ENCODE measurements around the gene PRR19.

GRCh38 chr19:42317535-42317934 lies 15.6 kb downstream of the PRR19 start:
- TF ChIP-seq, protein P1, sequence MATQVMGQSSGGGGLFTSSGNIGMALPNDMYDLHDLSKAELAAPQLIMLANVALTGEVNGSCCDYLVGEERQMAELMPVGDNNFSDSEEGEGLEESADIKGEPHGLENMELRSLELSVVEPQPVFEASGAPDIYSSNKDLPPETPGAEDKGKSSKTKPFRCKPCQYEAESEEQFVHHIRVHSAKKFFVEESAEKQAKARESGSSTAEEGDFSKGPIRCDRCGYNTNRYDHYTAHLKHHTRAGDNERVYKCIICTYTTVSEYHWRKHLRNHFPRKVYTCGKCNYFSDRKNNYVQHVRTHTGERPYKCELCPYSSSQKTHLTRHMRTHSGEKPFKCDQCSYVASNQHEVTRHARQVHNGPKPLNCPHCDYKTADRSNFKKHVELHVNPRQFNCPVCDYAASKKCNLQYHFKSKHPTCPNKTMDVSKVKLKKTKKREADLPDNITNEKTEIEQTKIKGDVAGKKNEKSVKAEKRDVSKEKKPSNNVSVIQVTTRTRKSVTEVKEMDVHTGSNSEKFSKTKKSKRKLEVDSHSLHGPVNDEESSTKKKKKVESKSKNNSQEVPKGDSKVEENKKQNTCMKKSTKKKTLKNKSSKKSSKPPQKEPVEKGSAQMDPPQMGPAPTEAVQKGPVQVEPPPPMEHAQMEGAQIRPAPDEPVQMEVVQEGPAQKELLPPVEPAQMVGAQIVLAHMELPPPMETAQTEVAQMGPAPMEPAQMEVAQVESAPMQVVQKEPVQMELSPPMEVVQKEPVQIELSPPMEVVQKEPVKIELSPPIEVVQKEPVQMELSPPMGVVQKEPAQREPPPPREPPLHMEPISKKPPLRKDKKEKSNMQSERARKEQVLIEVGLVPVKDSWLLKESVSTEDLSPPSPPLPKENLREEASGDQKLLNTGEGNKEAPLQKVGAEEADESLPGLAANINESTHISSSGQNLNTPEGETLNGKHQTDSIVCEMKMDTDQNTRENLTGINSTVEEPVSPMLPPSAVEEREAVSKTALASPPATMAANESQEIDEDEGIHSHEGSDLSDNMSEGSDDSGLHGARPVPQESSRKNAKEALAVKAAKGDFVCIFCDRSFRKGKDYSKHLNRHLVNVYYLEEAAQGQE (IDR thresholded peaks at IDR 0.05) = no peak
- no peak for TF ChIP-seq CTCF (IDR thresholded peaks at IDR 0.05; ENCODE audit: low read depth, low read length, missing input control)
- TF ChIP-seq, protein P2, sequence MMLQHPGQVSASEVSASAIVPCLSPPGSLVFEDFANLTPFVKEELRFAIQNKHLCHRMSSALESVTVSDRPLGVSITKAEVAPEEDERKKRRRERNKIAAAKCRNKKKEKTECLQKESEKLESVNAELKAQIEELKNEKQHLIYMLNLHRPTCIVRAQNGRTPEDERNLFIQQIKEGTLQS (IDR thresholded peaks at IDR 0.05) = no peak
- no peak for TF ChIP-seq TAF1 (conservative IDR thresholded peaks at IDR 0.05)
- no peak for TF ChIP-seq FOXA1 (IDR thresholded peaks at IDR 0.05)
- no peak for TF ChIP-seq RAD21 (IDR thresholded peaks at IDR 0.05)
- TF ChIP-seq, protein P3, sequence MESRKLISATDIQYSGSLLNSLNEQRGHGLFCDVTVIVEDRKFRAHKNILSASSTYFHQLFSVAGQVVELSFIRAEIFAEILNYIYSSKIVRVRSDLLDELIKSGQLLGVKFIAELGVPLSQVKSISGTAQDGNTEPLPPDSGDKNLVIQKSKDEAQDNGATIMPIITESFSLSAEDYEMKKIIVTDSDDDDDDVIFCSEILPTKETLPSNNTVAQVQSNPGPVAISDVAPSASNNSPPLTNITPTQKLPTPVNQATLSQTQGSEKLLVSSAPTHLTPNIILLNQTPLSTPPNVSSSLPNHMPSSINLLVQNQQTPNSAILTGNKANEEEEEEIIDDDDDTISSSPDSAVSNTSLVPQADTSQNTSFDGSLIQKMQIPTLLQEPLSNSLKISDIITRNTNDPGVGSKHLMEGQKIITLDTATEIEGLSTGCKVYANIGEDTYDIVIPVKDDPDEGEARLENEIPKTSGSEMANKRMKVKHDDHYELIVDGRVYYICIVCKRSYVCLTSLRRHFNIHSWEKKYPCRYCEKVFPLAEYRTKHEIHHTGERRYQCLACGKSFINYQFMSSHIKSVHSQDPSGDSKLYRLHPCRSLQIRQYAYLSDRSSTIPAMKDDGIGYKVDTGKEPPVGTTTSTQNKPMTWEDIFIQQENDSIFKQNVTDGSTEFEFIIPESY (IDR thresholded peaks at IDR 0.05) = no peak
- no peak for TF ChIP-seq SP1 (IDR thresholded peaks at IDR 0.05)
- no peak for TF ChIP-seq GABPA (IDR thresholded peaks at IDR 0.05 in 1 of 2, conservative IDR thresholded peaks at IDR 0.05 in 1 of 2)
- no peak for TF ChIP-seq FOXA2 (IDR thresholded peaks at IDR 0.05)
- TF ChIP-seq JUND (IDR thresholded peaks at IDR 0.05) = no peak
- TF ChIP-seq YY1 (IDR thresholded peaks at IDR 0.05) = no peak
- no peak for TF ChIP-seq HNF4A (conservative IDR thresholded peaks at IDR 0.05)
